Measurements from ENCODE around the gene HMGXB3. TPM values are rescaled to one million over a fixed set of nuclear protein-coding genes. Genes with fewer than 3 reads are reported as not detected.

Gene HMGXB3
- total and polyA plus RNA-seq, 2 of the 13 experiments (the other 11 are each of a cell fraction or from before 2014, with no cell fraction given), result 18.8 to 23.8 TPM

GRCh38 chr5:150077060-150077459 lies 76.5 kb downstream of the HMGXB3 start (continued):
- TF ChIP-seq TRAFD1 (CRISPR knock-in tag; IDR thresholded peaks at IDR 0.05; ENCODE audit: borderline replicate concordance), result no peak
- TF ChIP-seq CENPX (CRISPR knock-in tag; IDR thresholded peaks at IDR 0.05), result no peak

- WGBS (ENCODE audit: low lambda C conversion rate), result 4% methylated on average over 3 of the region's 8 CpGs
- no peaks in the 10 kb centered on the region for H3K9me3 ChIP-seq (ENCODE audit: low read length)
- H3K9ac ChIP-seq (ENCODE audit: insufficient read depth, low read depth, low read length), result no peak overlapping the region
- peaks cover 17% of the 10 kb centered on the region for H3K4me1 ChIP-seq (ENCODE audit: insufficient read depth, low read length)
- CTCF ChIA-PET (ENCODE audit: low intra/inter-chr PET ratio, low total read pairs), result no interaction called here
- no peaks in the 10 kb centered on the region for H3K36me3 ChIP-seq (replicated peaks in 1 of 2; ENCODE audit: control insufficient read depth in 1 of 2, insufficient read depth in 2 of 2, low read length in 2 of 2)
- POLR2A ChIA-PET, result no interaction called here
- peaks cover 3 to 54% of the 10 kb centered on the region in 2 experiments; a peak in 4 of 5 replicates for H3K27me3 ChIP-seq (ENCODE audit: control insufficient read depth in 1 of 2, insufficient read depth in 2 of 2, low read length in 2 of 2)
- H3K79me2 ChIP-seq (ENCODE audit: insufficient read depth, low read length), result no peaks in the 10 kb centered on the region
- no peak for TF ChIP-seq EP300 (IDR thresholded peaks at IDR 0.05; ENCODE audit: low read depth in 2 of 2, low read length in 2 of 2)
- TF ChIP-seq EP300 (CRISPR knock-in tag; IDR thresholded peaks at IDR 0.05; ENCODE audit: borderline replicate concordance), result no peak
- no peak for TF ChIP-seq KLF12 (CRISPR knock-in tag; IDR thresholded peaks at IDR 0.05; ENCODE audit: borderline replicate concordance)
- TF ChIP-seq GATA4 (IDR thresholded peaks at IDR 0.05; ENCODE audit: borderline replicate concordance, low read depth), result no peak
- no peak for TF ChIP-seq ZNF563 (CRISPR knock-in tag; IDR thresholded peaks at IDR 0.05)
- TF ChIP-seq ZSCAN25 (CRISPR knock-in tag; IDR thresholded peaks at IDR 0.05), result no peak
- TF ChIP-seq ZNF33B (CRISPR knock-in tag; IDR thresholded peaks at IDR 0.05), result no peak
- 0 out of 2 replicates have a peak, but pooled peaks have one; percentile 5 for TF ChIP-seq NR2C2 (CRISPR knock-in tag; IDR thresholded peaks at IDR 0.05; ENCODE audit: borderline replicate concordance)
- no peak for TF ChIP-seq ZNF136 (CRISPR knock-in tag; IDR thresholded peaks at IDR 0.05; ENCODE audit: low read depth)
- TF ChIP-seq IKZF4 (CRISPR knock-in tag; IDR thresholded peaks at IDR 0.05; ENCODE audit: borderline replicate concordance, low read depth, not compliant biosample characterization), result no peak
- TF ChIP-seq SMAD1 (CRISPR knock-in tag; IDR thresholded peaks at IDR 0.05; ENCODE audit: borderline replicate concordance, low read depth), result no peak
- TF ChIP-seq ZNF275 (CRISPR knock-in tag; IDR thresholded peaks at IDR 0.05; ENCODE audit: borderline replicate concordance), result no peak
- no peak for TF ChIP-seq ZNF558 (CRISPR knock-in tag; IDR thresholded peaks at IDR 0.05; ENCODE audit: borderline replicate concordance)
- TF ChIP-seq ZNF251 (CRISPR knock-in tag; IDR thresholded peaks at IDR 0.05), result no peak
- 0 out of 2 replicates have a peak, but pooled peaks have one; percentile 46 for TF ChIP-seq ZMYM3 (CRISPR knock-in tag; IDR thresholded peaks at IDR 0.05)
- no peak overlapping the region for H3K4me3 ChIP-seq (replicated peaks in 1 of 3; ENCODE audit: insufficient read depth in 1 of 3, low read depth in 2 of 3, low read length in 3 of 3)
- BruUV-seq (replicated peaks), result no TSS peak
- H2AFZ ChIP-seq (ENCODE audit: low read length), result no peak overlapping the region
- FAIRE-seq (no peak), ATAC-seq (0 out of 3 replicates have a peak, but pooled peaks have one; percentile 15), DNase-seq (ENCODE audit: low spot score) (no peak)
- intact Hi-C loops (cut with micrococcal nuclease; ENCODE audit: unreplicated experiment), result no loop called here
- no peak overlapping the region for H3K4me2 ChIP-seq (ENCODE audit: low read depth, low read length)
- no peaks in the 10 kb centered on the region for H4K20me1 ChIP-seq (ENCODE audit: insufficient read depth, low read length)
- H3K27ac ChIP-seq (ENCODE audit: extremely low read length, insufficient read depth, low read length), result no peak overlapping the region
- in situ Hi-C loops (cut with HindIII; ENCODE audit: extremely low pct_ligation_motif_present, low pct_unique_long_range_greater_than_20kb), result no loop called here
These were observed 77.7 kb downstream of the HMGXB3 start for GRCh38 chr5:150077996-150078801.
